ENCODE results near the gene LARP7. TPM values are rescaled to one million over a fixed set of nuclear protein-coding genes. Genes with fewer than 3 reads are reported as not detected.
"Not testable (repeated sequence)": the region's sequence is repeated elsewhere in the genome, so short reads cannot be mapped to it uniquely, and the experiment has no call there.

LARP7 gene
- total RNA-seq, 2 experiments from 2014 or later: 48.2 to 51.3 TPM

DNA sequence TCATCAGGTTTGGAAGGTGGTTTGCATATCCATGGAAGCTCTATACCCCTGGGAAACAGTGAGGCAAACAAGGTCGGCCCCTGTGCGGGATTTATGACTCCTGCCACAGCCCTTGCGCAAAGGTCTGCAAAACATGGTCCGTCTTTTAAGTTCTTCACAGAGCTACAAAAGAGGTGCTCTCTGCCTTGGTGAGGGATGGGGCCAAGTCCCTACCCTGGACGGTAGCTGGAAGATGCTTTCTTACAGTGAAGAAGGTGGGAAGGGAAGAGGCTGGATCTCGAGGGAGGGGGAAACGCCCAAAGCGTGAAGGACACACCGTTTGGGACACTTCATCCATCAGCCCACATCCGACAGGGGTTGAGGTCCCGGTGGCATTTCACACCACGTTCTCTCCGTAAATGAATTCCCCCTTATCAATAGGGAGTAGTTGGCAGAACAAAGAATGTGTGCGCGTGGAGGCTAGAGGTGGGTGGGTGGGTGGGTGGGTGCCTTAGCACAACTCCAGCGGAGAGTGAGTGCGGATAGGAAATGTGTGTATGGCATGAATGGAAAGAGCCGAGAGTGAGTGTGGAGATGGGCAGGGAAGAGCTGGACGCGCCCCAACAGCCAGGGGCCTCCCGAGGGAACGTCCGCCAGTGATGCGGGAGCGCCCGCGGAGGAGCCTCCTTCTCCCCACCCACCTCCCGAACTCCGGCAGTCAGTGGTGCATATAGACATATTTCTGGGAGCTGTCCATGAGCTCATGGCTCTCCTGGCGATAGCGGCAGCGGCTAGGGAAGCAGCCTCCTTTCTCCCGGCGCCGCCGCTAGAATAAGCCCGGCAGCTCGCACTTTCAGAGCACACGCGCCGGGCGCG lies 68.3 kb downstream of the LARP7 start:
- POLR2A ChIA-PET: interaction anchor here (0.6 kb wide), 1 partner anchor 10 kb away, joined by 3 read pairs; no protein-coding TSS in a partner anchor
- CTCF ChIA-PET: no interaction called here
- peaks cover 47% of the 10 kb centered on the region for H3K27me3 Mint-ChIP-seq (ENCODE audit: low read depth)
- no peaks in the 10 kb centered on the region for H3K9me3 Mint-ChIP-seq (ENCODE audit: insufficient read depth)
- H3K4me3 Mint-ChIP-seq: peak overlapping the region; percentile 75
- ATAC-seq (no peak), DNase-seq (no peak)
- no peak overlapping the region for H3K27ac Mint-ChIP-seq
- H3K4me1 Mint-ChIP-seq (ENCODE audit: low read depth): peaks cover 23% of the 10 kb centered on the region
- H3K36me3 Mint-ChIP-seq (ENCODE audit: low read depth): peaks cover 2% of the 10 kb centered on the region

DNA sequence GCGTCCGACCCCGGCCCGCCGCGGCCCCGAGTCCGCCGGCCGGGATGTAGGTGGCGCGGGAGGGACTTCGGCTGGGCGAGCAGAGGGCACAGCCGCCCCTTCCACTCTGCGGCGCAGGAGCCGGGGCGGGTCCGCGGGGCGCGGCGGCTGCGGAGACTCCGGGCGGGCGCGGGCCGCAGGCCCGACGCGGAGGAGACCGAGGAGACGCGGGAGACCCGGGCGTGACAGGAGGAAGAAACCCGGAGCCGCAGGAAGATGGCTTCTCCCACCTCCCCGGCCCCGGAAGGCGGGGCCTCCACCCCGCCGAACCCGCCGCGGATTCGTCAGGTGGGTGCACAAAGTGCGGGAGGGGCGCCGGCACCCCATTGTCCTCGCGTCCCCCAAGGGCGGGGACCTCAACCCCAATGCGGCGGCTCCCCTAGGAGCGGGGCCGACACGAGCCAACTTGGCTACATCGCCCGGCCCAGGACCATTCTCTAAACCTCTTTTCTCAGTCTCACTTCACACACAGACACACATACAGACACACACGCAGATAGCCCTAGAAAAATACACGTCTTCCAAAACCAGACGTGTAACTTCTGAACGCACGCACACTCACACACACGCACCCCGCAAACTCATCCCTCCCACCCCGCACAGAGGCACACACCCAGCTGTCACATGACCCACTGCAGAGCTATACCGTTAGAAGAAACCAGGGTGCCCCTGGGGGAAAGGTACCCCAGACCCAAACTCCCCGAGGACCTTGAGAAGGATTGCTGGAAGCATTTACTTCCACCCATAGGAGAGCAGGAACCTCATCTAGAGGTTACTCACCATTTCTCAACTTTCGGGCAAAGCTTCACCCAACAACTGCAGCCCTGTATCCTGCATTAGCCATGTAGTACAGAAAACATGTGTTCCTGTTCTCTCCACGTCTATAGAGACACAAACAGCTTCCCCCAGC lies 69.2 kb downstream of the LARP7 start:
- H3K9me3 Mint-ChIP-seq (ENCODE audit: insufficient read depth); H3K36me3 Mint-ChIP-seq (ENCODE audit: low read depth); POLR2A ChIA-PET: not testable (repeated sequence)
- CTCF ChIA-PET: interaction anchor here (0.7 to 0.9 kb wide), 2 partner anchors 69 to 70 kb away, joined by 3 to 4 read pairs; partner anchors contain the start of gene LARP7
- peak; percentile 24 for DNase-seq
- peaks cover 43% of the 10 kb centered on the region for H3K27me3 Mint-ChIP-seq (ENCODE audit: low read depth)
- peak overlapping the region; percentile 72 for H3K27ac Mint-ChIP-seq
- ATAC-seq: peak; percentile 79
- H3K4me3 Mint-ChIP-seq: peak overlapping the region; percentile 84
- peaks cover 23% of the 10 kb centered on the region for H3K4me1 Mint-ChIP-seq (ENCODE audit: low read depth)

DNA sequence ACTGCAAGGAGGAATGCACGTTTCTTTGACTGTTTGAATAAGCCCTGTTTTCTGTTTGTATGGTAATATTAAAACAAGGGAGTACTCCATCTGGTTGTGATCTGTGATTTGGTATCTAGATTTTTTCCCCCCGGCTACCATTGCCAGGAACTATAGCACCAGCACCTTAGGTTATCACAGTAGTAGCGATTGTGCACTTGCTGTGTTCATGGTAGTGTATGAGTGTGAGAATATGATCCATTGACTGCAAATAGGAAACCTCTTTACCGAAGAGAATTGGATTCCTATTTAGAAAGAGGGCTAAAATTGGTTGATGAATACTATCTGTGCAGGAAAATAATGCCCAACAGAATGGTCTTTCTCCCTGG lies 69.9 kb downstream of the LARP7 start:
- H3K9me3 Mint-ChIP-seq (ENCODE audit: insufficient read depth): no peaks in the 10 kb centered on the region
- CTCF ChIA-PET: interaction anchor here (0.7 to 0.9 kb wide), 2 partner anchors 69 to 70 kb away, joined by 3 to 4 read pairs; partner anchors contain the start of gene LARP7
- H3K36me3 Mint-ChIP-seq (ENCODE audit: low read depth): peaks cover 2% of the 10 kb centered on the region
- DNase-seq (no peak), ATAC-seq (no peak)
- H3K27me3 Mint-ChIP-seq (ENCODE audit: low read depth): peaks cover 41% of the 10 kb centered on the region
- peaks cover 23% of the 10 kb centered on the region for H3K4me1 Mint-ChIP-seq (ENCODE audit: low read depth)
- no peak overlapping the region for H3K27ac Mint-ChIP-seq
- peak overlapping the region; percentile 84 for H3K4me3 Mint-ChIP-seq
- POLR2A ChIA-PET: no interaction called here

Small RNA genes lying within 50 kb of the gene (microRNA-seq; reads per million reads assigned to microRNA genes)
- not detected for gene MIR302A
- not detected for gene MIR302B
- gene MIR302C: not detected
- gene MIR302D: not detected
- gene MIR367: not detected

Other genes with a start within 250 kb of the LARP7 start
- gene NEUROG2, start 121.0 kb upstream of the LARP7 start, total RNA-seq: not detected
- 10 to 100 TPM; 47.0 to 48.3 TPM for gene ZGRF1, start 234 bp upstream of the LARP7 start, total RNA-seq

Data from activated CD8-positive, alpha-beta T cell treated with anti-CD3 and anti-CD28 coated beads, Interleukin-2, amount 10 ng/mL, durations not matched to agents 7 days and 5 days (primary cell).